ENCODE data around the gene CCDC15.

CCDC15 gene

GRCh38 chr11:125063429-125064043 is 109.5 kb downstream of the CCDC15 start:
- H3K4me3 Mint-ChIP-seq = peak overlapping the region; percentile 51
- no peak overlapping the region for H3K27ac Mint-ChIP-seq
- H3K9me3 Mint-ChIP-seq = no peaks in the 10 kb centered on the region
- peaks cover 36% of the 10 kb centered on the region for H3K27me3 Mint-ChIP-seq
- H3K4me1 Mint-ChIP-seq = peaks cover 6% of the 10 kb centered on the region
- no peaks in the 10 kb centered on the region for H3K36me3 Mint-ChIP-seq

GRCh38 chr11:125064070-125064469 is 110.1 kb downstream of the CCDC15 start:
- peak overlapping the region; percentile 51 for H3K4me3 Mint-ChIP-seq
- H3K27me3 Mint-ChIP-seq = peaks cover 36% of the 10 kb centered on the region
- H3K4me1 Mint-ChIP-seq = peaks cover 6% of the 10 kb centered on the region
- no peaks in the 10 kb centered on the region for H3K9me3 Mint-ChIP-seq
- no peaks in the 10 kb centered on the region for H3K36me3 Mint-ChIP-seq
- H3K27ac Mint-ChIP-seq = no peak overlapping the region

- Mint-ChIP-seq H3K9me3 (no peaks in the 10 kb centered on the region), H3K4me1 (no peaks in the 10 kb centered on the region), H3K36me3 (no peaks in the 10 kb centered on the region), H3K27ac (no peak overlapping the region), H3K4me3 (no peak overlapping the region), H3K27me3 (peaks cover 40% of the 10 kb centered on the region)
Observed at GRCh38 chr11:125068368-125068767, 114.4 kb downstream of the CCDC15 start.

GRCh38 chr11:125069008-125069407 is 115.0 kb downstream of the CCDC15 start:
- Mint-ChIP-seq H3K27ac (no peak overlapping the region), H3K9me3 (no peaks in the 10 kb centered on the region), H3K27me3 (peaks cover 40% of the 10 kb centered on the region), H3K4me1 (no peaks in the 10 kb centered on the region), H3K36me3 (no peaks in the 10 kb centered on the region), H3K4me3 (no peak overlapping the region)

GRCh38 chr11:125069796-125070195 is 115.8 kb downstream of the CCDC15 start:
- Mint-ChIP-seq H3K27me3 (peaks cover 32% of the 10 kb centered on the region), H3K9me3 (no peaks in the 10 kb centered on the region), H3K4me3 (no peak overlapping the region), H3K4me1 (no peaks in the 10 kb centered on the region), H3K27ac (no peak overlapping the region), H3K36me3 (no peaks in the 10 kb centered on the region)

GRCh38 chr11:125070699-125071254 is 116.8 kb downstream of the CCDC15 start:
- H3K4me3 Mint-ChIP-seq = no peak overlapping the region
- no peaks in the 10 kb centered on the region for H3K36me3 Mint-ChIP-seq
- no peak overlapping the region for H3K27ac Mint-ChIP-seq
- H3K9me3 Mint-ChIP-seq = no peaks in the 10 kb centered on the region
- H3K4me1 Mint-ChIP-seq = no peaks in the 10 kb centered on the region
- H3K27me3 Mint-ChIP-seq = peaks cover 23% of the 10 kb centered on the region

- Mint-ChIP-seq H3K27me3 (peaks cover 19% of the 10 kb centered on the region), H3K9me3 (no peaks in the 10 kb centered on the region), H3K4me3 (no peak overlapping the region), H3K4me1 (no peaks in the 10 kb centered on the region), H3K27ac (no peak overlapping the region), H3K36me3 (no peaks in the 10 kb centered on the region)
Observed at GRCh38 chr11:125071435-125071834, 117.4 kb downstream of the CCDC15 start.

GRCh38 chr11:125071846-125072217 is 117.8 kb downstream of the CCDC15 start:
- Mint-ChIP-seq H3K4me3 (no peak overlapping the region), H3K27me3 (peaks cover 19% of the 10 kb centered on the region), H3K9me3 (no peaks in the 10 kb centered on the region), H3K4me1 (no peaks in the 10 kb centered on the region), H3K36me3 (no peaks in the 10 kb centered on the region), H3K27ac (no peak overlapping the region)

GRCh38 chr11:125072218-125072960 is 118.4 kb downstream of the CCDC15 start:
- Mint-ChIP-seq H3K9me3 (no peaks in the 10 kb centered on the region), H3K4me1 (no peaks in the 10 kb centered on the region), H3K27ac (no peak overlapping the region), H3K4me3 (no peak overlapping the region), H3K36me3 (no peaks in the 10 kb centered on the region), H3K27me3 (peaks cover 16% of the 10 kb centered on the region)

- Mint-ChIP-seq H3K27ac (no peak overlapping the region), H3K9me3 (no peaks in the 10 kb centered on the region), H3K4me1 (no peaks in the 10 kb centered on the region), H3K4me3 (no peak overlapping the region), H3K36me3 (no peaks in the 10 kb centered on the region), H3K27me3 (peaks cover 12% of the 10 kb centered on the region)
Observed at GRCh38 chr11:125072961-125073590, 119.1 kb downstream of the CCDC15 start.

GRCh38 chr11:125073616-125074483 is 119.8 kb downstream of the CCDC15 start:
- H3K4me3 Mint-ChIP-seq = no peak overlapping the region
- no peaks in the 10 kb centered on the region for H3K36me3 Mint-ChIP-seq
- H3K27ac Mint-ChIP-seq = no peak overlapping the region
- H3K9me3 Mint-ChIP-seq = no peaks in the 10 kb centered on the region
- H3K4me1 Mint-ChIP-seq = no peaks in the 10 kb centered on the region
- H3K27me3 Mint-ChIP-seq = peaks cover 8% of the 10 kb centered on the region

GRCh38 chr11:125074511-125075241 is 120.7 kb downstream of the CCDC15 start:
- Mint-ChIP-seq H3K27me3 (peaks cover 5% of the 10 kb centered on the region), H3K4me1 (no peaks in the 10 kb centered on the region), H3K36me3 (no peaks in the 10 kb centered on the region), H3K27ac (no peak overlapping the region), H3K4me3 (no peak overlapping the region), H3K9me3 (no peaks in the 10 kb centered on the region)

- H3K4me3 Mint-ChIP-seq = no peak overlapping the region
- no peaks in the 10 kb centered on the region for H3K36me3 Mint-ChIP-seq
- H3K4me1 Mint-ChIP-seq = no peaks in the 10 kb centered on the region
- H3K27me3 Mint-ChIP-seq = peaks cover 3% of the 10 kb centered on the region
- H3K27ac Mint-ChIP-seq = no peak overlapping the region
- no peaks in the 10 kb centered on the region for H3K9me3 Mint-ChIP-seq
Observed at GRCh38 chr11:125075242-125075625, 121.2 kb downstream of the CCDC15 start.

- no peak overlapping the region for H3K27ac Mint-ChIP-seq
- no peaks in the 10 kb centered on the region for H3K9me3 Mint-ChIP-seq
- no peaks in the 10 kb centered on the region for H3K4me1 Mint-ChIP-seq
- H3K36me3 Mint-ChIP-seq = no peaks in the 10 kb centered on the region
- H3K27me3 Mint-ChIP-seq = peaks cover 3% of the 10 kb centered on the region
- no peak overlapping the region for H3K4me3 Mint-ChIP-seq
Observed at GRCh38 chr11:125075900-125076317, 121.9 kb downstream of the CCDC15 start.
